ACC112 (cell line): ENCODE data around the gene FAM83E.

ENCODE experiments used
- H2AFZ ChIP-seq: fragments of 200-600 bp; sonication (generic); one replicate; pipeline ENCODE4 v1.6.0; 2017; ENCODE audit warnings: antibody characterized with exemption, low read length; ENCODE audit not compliant: unreplicated experiment
- H3K27ac ChIP-seq: fragments of 200-600 bp; sonication (generic); 2 replicates; pipeline ENCODE4 v1.5.1; 2014; ENCODE audit warnings: low read depth, mild to moderate bottlenecking, antibody characterized with exemption, low read length, moderate library complexity
- H3K27me3 ChIP-seq: fragments of 200-600 bp; sonication (generic); 2 replicates; pipeline ENCODE4 v1.6.1; 2014; ENCODE audit warnings: mild to moderate bottlenecking, antibody characterized with exemption, low read length, moderate library complexity, mixed read lengths; ENCODE audit not compliant: insufficient read depth
- H3K36me3 ChIP-seq: fragments of 200-600 bp; sonication (generic); 2 replicates; pipeline ENCODE4 v1.6.1; 2016; ENCODE audit warnings: mild to moderate bottlenecking, antibody characterized with exemption, low read length, moderate library complexity, mixed read lengths; ENCODE audit not compliant: insufficient read depth
- H3K4me1 ChIP-seq: fragments of 200-600 bp; sonication (generic); one replicate; pipeline ENCODE4 v1.6.1; 2016; ENCODE audit warnings: low read length, mixed read lengths; ENCODE audit not compliant: insufficient read depth, unreplicated experiment, control insufficient read depth
- H3K4me3 ChIP-seq: fragments of 200-600 bp; sonication (generic); 2 replicates; pipeline ENCODE4 v1.5.1; 2014; ENCODE audit warnings: mild to moderate bottlenecking, low read depth, low read length
- H3K79me2 ChIP-seq: fragments of 200-600 bp; sonication (generic); one replicate; pipeline ENCODE4 v1.6.0; 2016; ENCODE audit warnings: low read length; ENCODE audit not compliant: control insufficient read depth, unreplicated experiment, insufficient read depth

Gene FAM83E

DNA sequence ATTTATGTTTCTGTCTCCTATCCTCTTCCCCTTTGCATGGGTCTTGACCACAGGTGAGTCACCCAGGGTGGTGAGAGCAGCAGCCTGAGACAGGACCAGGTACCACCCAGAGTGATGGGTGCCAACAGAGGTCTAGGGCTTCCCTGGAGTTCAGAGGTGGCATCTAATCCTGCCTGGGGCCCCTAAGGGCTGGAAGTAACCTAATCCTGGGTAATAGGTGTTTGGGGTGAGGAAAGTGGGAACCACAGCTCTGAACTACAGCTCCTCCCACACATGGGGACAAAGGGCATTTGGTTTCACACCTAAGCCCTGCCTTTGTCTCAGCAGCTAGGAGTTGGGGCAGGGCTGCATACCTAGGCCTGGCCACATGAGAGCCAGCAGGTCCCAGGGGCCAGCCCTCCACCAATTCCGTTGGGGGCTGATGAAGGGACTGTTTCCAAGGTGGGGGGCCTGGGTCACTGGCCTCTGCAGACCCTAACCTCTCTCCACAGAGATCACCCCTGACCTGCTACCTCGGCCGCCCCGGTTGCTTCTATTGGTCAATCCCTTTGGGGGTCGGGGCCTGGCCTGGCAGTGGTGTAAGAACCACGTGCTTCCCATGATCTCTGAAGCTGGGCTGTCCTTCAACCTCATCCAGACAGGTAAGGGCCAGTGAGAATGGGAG is 12.5 kb upstream of the FAM83E start:
- H3K4me1 ChIP-seq, result peaks cover 7% of the 10 kb centered on the region
- H3K27ac ChIP-seq, result no peak overlapping the region
- no peak overlapping the region for H3K4me3 ChIP-seq
- H3K79me2 ChIP-seq, result peaks cover 2% of the 10 kb centered on the region
- no peaks in the 10 kb centered on the region for H3K36me3 ChIP-seq
- H2AFZ ChIP-seq, result no peak overlapping the region
- no peaks in the 10 kb centered on the region for H3K27me3 ChIP-seq

DNA sequence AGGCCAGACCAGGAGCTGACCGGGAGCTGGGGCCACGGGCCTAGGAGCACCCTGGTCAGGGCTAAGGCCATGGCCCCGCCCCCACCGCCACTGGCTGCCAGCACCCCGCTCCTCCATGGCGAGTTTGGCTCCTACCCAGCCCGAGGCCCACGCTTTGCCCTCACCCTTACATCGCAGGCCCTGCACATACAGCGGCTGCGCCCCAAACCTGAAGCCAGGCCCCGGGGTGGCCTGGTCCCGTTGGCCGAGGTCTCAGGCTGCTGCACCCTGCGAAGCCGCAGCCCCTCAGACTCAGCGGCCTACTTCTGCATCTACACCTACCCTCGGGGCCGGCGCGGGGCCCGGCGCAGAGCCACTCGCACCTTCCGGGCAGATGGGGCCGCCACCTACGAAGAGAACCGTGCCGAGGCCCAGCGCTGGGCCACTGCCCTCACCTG is 11.0 kb upstream of the FAM83E start:
- Histone ChIP-seq H3K36me3 (no peaks in the 10 kb centered on the region), H3K27ac (no peak overlapping the region), H3K79me2 (peaks cover 3% of the 10 kb centered on the region), H3K4me3 (no peak overlapping the region), H2AFZ (no peak overlapping the region), H3K4me1 (peaks cover 7% of the 10 kb centered on the region), H3K27me3 (no peaks in the 10 kb centered on the region)

DNA sequence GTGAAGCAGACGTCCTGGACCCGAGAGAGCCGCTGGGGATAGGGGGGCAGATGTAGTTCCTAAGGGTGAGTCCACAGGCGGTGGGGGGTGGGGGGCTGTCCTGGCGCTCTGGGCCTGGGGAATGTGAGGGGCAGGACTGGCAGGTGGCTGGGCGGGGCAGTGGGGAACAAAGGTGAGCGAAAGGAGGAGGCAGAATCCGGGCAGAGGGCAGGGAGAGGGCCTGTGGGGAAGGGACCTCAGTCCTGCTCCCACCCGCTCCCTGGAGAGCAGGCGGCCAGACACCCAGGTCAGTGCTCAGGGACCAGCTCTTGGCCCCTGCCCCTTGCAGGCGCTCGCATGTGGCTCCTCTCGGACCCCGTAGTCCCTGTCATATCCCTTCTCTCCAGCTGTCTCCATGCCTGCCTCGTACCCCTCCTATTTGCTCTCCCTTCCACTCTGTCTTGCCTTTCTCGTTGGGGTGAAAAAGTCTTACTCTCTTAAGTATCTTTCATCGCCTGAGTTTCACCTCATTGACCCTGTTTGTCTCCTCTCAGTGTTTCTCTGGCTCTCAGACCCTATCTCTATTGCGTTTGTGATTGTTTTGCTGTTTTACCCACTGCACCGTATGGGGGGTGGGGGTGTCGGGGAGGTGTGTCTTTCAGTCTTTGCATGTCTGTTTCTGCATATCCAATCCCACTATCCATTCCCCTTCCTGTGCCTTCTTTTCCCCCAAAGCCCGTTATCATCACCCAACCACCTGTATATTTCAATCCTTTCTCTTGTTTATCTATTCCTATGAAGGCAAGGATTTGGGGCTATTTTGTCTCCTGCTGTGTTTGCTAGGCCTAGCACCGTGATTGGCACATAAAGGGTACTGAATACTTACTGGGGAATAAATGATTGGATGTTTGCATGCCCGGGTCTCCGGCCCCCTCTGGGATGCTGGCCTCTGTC is 10.2 kb upstream of the FAM83E start:
- H3K4me1 ChIP-seq, result peaks cover 11% of the 10 kb centered on the region
- no peaks in the 10 kb centered on the region for H3K27me3 ChIP-seq
- no peak overlapping the region for H3K27ac ChIP-seq
- peaks cover 6% of the 10 kb centered on the region for H3K79me2 ChIP-seq
- H3K4me3 ChIP-seq, result no peak overlapping the region
- no peaks in the 10 kb centered on the region for H3K36me3 ChIP-seq
- no peak overlapping the region for H2AFZ ChIP-seq

DNA sequence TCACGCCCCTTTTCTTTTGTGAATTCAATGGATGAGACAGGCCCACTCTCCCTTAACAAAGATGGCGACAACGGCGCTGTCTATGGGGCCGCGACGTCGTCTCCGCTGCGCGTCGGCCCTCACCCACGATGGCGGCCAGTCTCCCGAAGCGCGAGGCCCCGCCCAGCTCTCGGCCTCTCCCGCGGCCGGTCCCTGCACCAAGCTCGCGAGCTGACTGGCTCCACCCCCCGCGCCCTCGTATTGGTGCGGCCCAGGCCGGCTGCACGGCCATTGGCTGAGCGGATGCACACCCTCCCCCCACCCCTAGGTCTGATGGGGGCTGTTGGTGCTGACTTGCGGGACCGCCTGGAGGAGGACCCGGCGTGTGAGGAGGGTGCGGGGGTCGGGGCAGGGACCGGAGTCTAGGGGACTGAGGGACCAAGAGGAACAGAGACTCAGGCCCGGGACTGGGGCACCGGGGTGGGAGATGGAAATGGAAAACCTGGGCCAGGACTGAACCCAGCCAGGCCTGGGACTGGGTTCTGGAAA is 9.3 kb upstream of the FAM83E start:
- peak overlapping the region; percentile 74 for H3K4me3 ChIP-seq
- peaks cover 12% of the 10 kb centered on the region for H3K4me1 ChIP-seq
- H3K27me3 ChIP-seq, result no peaks in the 10 kb centered on the region
- peak overlapping the region; percentile 53; the same call in 1 of the 2 replicates for H3K27ac ChIP-seq
- H3K79me2 ChIP-seq, result peaks cover 12% of the 10 kb centered on the region
- no peaks in the 10 kb centered on the region for H3K36me3 ChIP-seq
- H2AFZ ChIP-seq, result no peak overlapping the region

DNA sequence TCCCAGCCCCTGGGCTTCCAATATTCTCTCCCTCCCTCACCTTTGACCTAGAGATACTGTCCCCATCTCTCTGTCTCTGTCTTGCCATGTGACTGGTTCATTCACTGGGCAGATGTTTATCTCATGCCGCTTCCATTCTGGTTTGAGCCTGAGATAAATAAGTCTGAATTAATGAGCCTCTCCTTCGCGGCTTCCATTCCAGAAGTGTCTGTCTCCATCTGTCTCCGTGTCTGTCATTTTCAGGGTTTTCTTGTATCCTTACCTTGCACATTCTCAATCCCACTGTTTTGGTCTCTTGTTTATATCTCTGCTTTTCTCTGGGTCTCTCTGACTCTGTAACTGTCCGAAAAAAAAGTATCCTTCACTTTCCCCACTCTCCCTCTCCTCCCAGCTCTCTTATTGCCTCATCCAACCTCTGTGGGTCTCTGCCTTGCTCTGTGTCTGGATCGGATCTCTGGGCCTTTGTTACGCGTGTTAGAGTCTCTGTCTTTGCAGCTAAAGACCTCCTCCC is 8.7 kb upstream of the FAM83E start:
- Histone ChIP-seq H3K79me2 (peaks cover 16% of the 10 kb centered on the region), H3K36me3 (no peaks in the 10 kb centered on the region), H2AFZ (peak overlapping the region; percentile 59), H3K27me3 (no peaks in the 10 kb centered on the region), H3K4me1 (peaks cover 12% of the 10 kb centered on the region), H3K4me3 (peak overlapping the region; percentile 74), H3K27ac (peak overlapping the region; percentile 53)

DNA sequence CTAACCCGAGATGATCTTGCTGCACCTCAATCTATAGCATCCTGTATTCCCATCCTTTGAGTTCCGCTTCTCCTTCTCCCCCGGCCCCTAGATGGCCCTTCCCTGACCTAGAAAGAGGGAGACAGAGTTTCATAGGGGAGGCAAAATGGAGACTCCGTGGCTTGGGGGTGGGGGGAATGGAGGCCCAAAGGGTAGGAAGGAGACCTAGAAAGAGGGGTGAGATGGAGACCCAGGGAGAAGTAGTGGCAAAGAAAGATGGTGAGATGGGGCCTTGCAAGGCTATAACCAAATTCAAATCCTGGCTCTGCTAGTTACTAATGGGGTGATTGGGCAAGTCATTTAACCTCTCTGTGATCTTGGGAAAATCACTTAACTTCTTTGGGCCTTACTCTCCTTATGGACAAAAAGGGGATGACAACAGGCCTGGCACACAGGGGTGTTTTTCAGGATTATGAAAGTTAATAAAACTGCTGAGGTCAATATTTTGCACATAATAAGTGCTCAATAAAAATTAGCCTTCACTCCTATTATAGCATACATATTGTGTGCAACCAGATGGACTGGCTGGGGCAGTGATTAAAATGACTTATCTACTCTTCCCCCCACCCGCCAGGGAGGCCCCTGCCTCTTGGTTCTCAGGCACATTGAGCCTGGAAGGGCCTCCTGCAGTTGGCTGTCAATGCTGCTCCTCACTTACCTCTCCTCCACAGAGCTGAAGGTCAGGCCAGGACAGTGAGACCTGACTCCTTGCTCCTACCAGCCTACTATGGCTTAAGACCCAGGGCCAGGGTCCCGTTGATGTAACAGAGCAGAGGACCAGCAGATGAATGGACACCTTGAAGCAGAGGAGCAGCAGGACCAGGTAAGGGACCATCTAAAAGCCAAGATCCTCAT is 5.1 kb upstream of the FAM83E start:
- H3K4me1 ChIP-seq, result peaks cover 17% of the 10 kb centered on the region

DNA sequence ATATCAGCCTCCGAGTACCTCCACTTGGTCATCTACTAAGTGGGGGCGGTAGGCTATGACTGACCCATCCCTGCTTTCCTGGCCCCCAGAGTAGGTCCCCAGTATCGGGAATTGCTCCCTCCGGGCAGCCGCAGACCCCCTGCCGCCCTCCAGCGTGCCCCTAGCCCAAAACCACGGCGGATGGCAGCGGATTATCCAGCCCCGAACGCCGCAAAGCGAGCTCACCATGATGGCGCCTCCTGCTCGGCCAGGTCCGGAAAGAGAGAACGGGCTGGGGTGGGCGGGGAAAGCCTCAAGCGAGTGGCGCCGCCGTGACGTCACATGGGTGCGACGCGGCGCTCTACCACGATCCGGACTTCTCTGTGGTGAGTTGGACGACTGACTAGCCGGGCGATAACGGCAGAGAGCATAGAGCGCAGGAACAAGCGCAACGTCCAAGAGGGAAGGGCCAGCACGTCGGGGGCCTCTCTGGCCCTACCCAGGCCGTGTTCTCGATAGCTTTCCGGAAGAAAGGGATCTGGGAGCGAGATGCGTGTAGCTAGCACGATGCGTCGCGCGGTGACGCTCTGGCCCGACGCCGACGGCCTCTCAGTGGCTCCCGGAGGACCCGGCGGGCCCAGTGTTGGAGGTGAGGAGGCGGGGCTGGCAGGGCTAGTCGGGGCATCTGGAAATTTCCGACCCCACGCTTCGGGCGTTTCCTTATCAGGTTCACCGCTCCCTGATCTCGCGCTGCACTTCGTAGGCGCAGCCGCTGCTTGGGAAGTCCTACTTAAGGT is 4.2 kb upstream of the FAM83E start, which contains the start of the genes RPL18 and SPHK2:
Gene RPL18 (minus strand): TSS at position 263 of the 776 bp plus-strand sequence. CDS start 35 bp downstream, at position 228.
Gene SPHK2 (plus strand): TSS at position 591 of the 776 bp plus-strand sequence. CDS start 1,009 bp downstream, outside the sequence.
- Histone ChIP-seq H3K79me2 (peaks cover 44% of the 10 kb centered on the region), H3K4me3 (peak within 1 kb of the TSS; percentile 94), H2AFZ (no peak within 1 kb of the TSS)

More for the DNA sequence above, 5.1 kb upstream of the FAM83E start:
- Histone ChIP-seq H3K36me3 (peaks cover 18% of the 10 kb centered on the region; the same call in 1 of the 2 replicates), H3K27ac (peak overlapping the region; percentile 88), H3K4me3 (peak overlapping the region; percentile 94), H3K27me3 (no peaks in the 10 kb centered on the region), H3K79me2 (peaks cover 44% of the 10 kb centered on the region), H2AFZ (no peak overlapping the region)

DNA sequence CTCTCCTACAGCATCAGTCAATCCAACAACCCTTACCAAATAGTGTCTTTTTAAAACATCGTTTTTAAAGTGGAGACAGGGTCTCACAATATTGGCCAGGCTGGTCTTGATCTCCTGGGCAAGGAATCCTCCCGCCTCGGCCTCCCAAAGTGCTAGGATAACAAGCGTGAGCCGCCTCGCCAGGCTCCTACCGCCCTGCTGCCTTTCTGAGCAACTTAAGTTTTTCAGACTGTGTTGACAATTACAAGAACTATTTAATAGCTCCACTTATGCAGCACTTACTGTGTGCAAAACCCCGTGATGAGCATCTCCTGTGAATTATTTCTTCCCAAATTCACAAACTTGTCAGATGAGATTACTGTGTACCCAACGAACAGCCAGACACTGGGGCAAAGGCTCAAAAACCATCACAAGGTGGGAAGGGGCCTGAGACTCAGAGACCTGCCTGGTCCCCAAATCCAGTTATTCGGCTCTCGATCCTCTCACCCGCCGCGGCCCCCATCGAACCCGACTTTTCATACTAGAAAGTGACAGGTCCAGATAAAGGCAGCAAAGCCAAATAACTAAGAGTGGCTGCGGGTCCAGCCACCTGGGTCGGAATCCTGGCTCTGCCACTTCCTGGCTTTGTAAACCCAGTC is 3.5 kb upstream of the FAM83E start:
- peaks cover 44% of the 10 kb centered on the region for H3K79me2 ChIP-seq

More for the DNA sequence above, 4.2 kb upstream of the FAM83E start, which contains the start of the genes RPL18 and SPHK2:
- H3K27me3 ChIP-seq, result no peaks in the 10 kb centered on the region
- H3K27ac ChIP-seq, result peak within 1 kb of the TSS; percentile 88
- peaks cover 18% of the 10 kb centered on the region; the same call in 1 of the 2 replicates for H3K36me3 ChIP-seq
- peaks cover 17% of the 10 kb centered on the region for H3K4me1 ChIP-seq

More for the DNA sequence above, 3.5 kb upstream of the FAM83E start:
- Histone ChIP-seq H3K27ac (peak overlapping the region; percentile 88), H3K27me3 (no peaks in the 10 kb centered on the region), H2AFZ (no peak overlapping the region), H3K4me3 (peak overlapping the region; percentile 94), H3K36me3 (peaks cover 18% of the 10 kb centered on the region; the same call in 1 of the 2 replicates), H3K4me1 (peaks cover 13% of the 10 kb centered on the region)
